Dedifferentiated amniotic fluid mesenchymal stem cell (primary cell): ENCODE measurements around the gene FAF1.
"Not testable (repeated sequence)": the region's sequence is repeated elsewhere in the genome, so short reads cannot be mapped to it uniquely, and the experiment has no call there.

Source experiments
- DNase-seq: peaks from one replicate; pipeline ENCODE4 v3.0.0-alpha.2; 2016; ENCODE audit errors: extremely low spot score

Gene FAF1

GRCh38 chr1:50959913-50960844 is at the start of gene FAF1:
Gene FAF1 (minus strand): TSS chr1:50960267. CDS start chr1:50959811, 456 bp downstream.
- DNase-seq = peak; percentile 93

- peak; percentile 8 for DNase-seq
These were observed 49.3 kb upstream of the FAF1 start for GRCh38 chr1:51009381-51009780.

GRCh38 chr1:51005549-51005948 is 45.5 kb upstream of the FAF1 start:
- not testable (repeated sequence) for DNase-seq

DNA sequence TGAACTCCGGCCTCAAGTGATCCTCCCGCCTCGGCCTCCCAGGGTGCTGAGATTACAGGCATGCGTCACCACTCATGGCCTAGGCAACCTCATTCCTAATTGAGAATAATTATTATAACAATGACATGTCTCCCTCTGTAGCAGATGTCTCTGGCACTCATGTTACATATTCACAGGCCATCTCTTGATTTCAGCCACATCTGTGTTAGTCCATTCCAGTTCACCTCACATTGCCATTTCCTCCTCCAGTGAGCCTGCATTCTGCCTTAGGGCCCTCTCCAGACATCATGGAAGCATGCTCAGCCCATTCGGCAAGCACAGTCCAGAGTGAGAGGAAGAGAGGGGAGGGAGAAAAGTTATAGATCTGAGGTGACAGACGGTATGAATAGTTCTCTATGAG is 42.4 kb upstream of the FAF1 start:
- DNase-seq = no peak

- DNase-seq = no peak
These were observed 40.6 kb upstream of the FAF1 start for GRCh38 chr1:51000651-51001050.

- DNase-seq = no peak
These were observed 40.1 kb upstream of the FAF1 start for GRCh38 chr1:51000160-51000559.

DNA sequence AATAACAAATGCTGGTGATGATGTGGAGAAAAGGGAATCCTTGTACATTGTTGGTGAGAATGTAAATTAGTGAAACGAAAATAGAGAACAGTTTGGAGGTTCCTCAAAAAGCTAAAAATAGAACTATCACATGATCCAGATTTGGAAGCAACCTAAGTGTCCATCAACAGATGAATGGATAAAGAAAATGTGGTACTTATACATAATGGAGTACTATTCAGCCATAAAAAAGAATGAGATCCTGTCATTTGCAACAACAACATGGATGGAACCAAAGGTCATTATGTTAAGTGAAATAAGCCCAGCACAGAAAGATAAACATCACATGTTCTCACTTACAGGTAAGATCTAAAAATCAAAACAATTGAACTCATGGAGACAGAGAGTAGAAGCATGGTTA is 39.3 kb upstream of the FAF1 start:
- DNase-seq = not testable (repeated sequence)

DNA sequence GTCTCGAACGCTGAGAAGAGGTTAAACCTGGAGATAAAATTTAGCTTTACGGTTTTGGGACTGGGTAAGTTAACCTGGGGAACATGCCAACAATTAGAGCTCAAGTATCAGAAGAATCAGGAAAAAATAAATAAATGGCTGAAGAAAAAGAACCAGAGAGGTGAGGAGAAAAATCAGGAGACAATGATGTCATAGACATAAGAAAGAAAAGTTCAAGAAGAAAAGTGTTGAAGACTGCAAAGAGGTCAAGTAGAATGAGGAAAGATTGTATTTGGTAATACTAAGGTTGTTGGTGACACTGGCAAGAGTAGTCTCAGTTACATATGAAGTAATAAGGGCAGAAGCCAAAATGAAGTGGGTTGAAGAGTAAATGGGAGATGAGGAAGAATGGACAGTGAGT is 36.0 kb upstream of the FAF1 start:
- no peak for DNase-seq

DNA sequence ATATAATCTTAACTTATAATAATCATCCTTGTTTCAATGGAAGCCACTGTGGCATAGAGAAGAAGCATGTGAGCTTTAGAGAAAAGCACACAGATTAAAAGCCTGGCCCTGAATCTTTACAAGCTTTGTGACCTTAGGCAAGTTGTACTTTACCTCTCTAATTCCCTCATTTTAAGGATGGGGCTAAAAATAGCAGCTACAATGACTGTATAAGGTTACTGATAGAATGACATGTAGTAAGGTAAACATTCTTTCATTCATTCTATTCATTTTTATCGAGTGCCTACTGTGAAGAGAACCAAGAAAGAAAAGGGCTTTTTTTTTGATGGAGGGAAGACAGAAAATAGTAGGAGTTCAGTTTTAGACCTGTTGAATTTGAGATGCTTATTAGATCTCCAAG is 35.6 kb upstream of the FAF1 start:
- DNase-seq = no peak

DNA sequence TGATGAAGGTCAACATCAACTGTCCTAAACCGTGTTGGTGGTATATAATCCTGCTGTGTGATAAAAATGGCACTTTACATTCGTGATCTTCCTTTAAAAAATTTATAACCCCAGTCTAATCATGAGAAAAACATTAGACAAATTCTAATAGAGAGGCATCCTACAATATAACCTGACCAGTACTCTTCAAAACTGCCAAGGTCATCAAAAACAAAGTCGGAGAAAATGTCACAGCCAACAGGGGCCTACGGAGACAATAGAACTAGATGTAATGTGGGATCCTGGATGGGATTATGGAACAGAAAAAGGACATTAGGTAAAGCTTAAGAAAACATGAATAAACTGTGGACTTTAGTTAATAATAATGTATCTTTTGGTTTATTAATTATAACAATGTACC is 34.9 kb upstream of the FAF1 start:
- DNase-seq = no peak

DNA sequence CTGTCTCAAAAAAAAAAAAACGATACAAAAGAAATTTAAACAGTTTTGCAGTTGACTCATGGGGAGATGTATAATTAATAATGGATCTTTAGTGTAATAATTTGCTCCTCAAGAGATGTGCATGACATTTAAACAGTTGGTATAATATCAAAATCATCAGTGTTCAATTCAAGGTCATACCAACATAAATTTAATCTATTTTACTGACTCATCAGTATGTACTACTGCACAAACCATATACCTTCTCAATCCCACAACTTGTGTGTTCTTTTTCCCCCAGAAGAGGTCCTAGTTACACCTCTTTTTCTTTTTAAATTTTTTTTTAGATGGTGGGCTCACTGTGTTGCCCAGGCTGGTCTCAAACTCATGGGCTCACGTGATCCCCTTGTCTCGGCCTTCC is 33.6 kb upstream of the FAF1 start:
- no peak for DNase-seq

GRCh38 chr1:50992532-50993318 is 32.7 kb upstream of the FAF1 start:
- no peak for DNase-seq

DNA sequence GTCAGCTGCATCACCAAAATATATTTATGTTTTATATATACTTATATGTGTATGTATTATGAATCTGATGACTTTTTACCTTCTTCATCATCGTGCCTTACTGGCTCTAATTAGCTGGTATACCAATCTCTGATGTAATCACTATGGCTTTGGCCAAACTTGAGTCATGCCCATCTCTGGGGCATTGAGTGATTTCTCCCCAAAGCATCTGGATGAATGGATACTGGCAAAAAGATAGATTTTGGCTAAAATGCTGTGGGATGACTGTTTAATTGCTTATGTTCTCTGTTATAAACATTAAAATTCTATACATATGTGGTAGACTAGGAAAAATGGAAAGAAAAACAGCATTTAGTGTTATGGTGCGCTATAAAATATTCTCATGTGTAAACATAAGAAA is 29.6 kb upstream of the FAF1 start:
- no peak for DNase-seq

- no peak for DNase-seq
These were observed 26.6 kb upstream of the FAF1 start for GRCh38 chr1:50986653-50987052.

DNA sequence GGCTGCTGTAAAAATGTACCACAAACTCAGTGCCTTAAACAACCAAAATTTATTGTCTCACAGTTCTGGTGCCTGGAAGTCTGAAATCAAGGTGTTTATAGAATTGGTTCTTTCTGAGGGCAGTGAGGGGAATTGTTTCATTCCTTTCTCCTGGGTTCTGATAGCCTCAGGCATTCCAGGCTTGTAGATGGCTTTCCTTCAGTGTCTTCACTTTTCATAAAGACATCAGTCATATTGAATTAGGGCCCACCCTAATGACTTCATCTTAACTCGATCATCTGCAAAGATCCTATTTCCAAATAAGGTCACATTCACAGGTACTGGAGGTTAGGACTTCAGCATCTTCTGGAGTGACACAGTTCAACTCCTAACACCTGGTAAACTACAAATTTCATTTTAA is 25.0 kb upstream of the FAF1 start:
- DNase-seq = no peak

DNA sequence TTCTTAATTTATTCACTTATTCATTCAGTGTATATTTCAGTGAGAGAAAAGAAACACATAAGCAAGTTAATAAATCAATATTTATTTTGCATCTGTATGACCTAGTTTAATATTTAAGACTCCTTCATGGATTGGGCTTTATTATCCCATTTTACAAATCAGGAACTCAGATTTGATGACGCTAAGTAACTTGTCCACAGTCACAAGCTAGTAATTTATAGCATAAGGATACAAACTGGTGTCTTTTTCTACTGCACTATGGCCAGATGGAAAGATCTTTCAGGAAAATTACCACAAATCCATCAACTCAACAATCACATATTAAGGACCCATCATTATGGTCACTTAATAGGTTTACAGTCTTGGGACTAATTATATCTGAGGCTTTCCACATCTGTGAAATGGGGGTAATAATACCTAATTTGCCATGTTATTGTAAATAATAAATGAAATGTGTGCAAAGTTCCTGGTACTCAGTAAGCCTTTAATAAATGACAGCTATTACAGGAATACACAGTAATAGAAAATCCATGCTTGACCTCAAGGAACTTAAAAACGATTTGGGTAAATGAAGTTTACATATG is 23.2 kb upstream of the FAF1 start:
- DNase-seq = peak; percentile 11

- DNase-seq = peak; percentile 6
These were observed 22.5 kb upstream of the FAF1 start for GRCh38 chr1:50982611-50983010.

DNA sequence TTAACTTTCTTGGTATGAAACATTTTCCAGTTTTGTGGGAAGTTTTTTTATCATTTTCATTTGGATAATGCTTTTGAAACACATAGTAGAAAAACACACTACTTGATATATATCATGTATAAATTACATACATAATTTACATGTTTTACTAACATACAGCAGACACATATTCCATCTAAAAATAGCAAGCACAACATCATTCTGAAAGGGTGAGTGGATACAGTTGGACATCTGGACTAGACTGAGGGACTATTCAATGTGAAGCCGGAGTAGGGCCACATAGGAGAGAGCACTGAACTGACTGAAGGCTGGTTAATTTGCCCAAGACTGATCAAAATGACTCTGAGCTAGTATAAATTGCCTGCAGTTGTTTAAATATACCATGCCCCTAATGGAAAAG is 21.7 kb upstream of the FAF1 start:
- DNase-seq = no peak

GRCh38 chr1:50980505-50980904 is 20.4 kb upstream of the FAF1 start:
- DNase-seq = no peak

- peak; percentile 12 for DNase-seq
These were observed 19.9 kb upstream of the FAF1 start for GRCh38 chr1:50979937-50980336.

GRCh38 chr1:50978852-50979781 is 19.1 kb upstream of the FAF1 start:
- DNase-seq = peak; percentile 16
